HEK293T (cell line): Measurements from ENCODE around the gene MFSD2B.

Experiments used
- CTCF ChIA-PET: fragments of 350-600 bp; formaldehyde crosslinking; extraction: SDS; loops from one replicate; lab custom pipeline; 2021; ENCODE audit warnings: antibody characterized with exemption, inconsistent platforms; lab: Yijun Ruan, JAX
- POLR2A ChIA-PET: fragments of 350-600 bp; formaldehyde crosslinking; extraction: SDS; loops from one replicate; lab custom pipeline; 2020; ENCODE audit warnings: antibody characterized with exemption, inconsistent platforms; lab: Yijun Ruan, JAX
- DNase-seq: peaks from one replicate; pipeline ENCODE4 v3.0.0; 2012; ENCODE audit warnings: mixed read lengths; ENCODE audit errors: extremely low spot score
- ARNT ChIP-seq: fragments of 450-650 bp; IDR thresholded peaks from 2 replicates; pipeline ENCODE4 v1.6.1; 2017; ENCODE audit warnings: mild to moderate bottlenecking
- BHLHE40 ChIP-seq: fragments of 450-650 bp; IDR thresholded peaks from 2 replicates; pipeline ENCODE4 v1.6.1; 2016; ENCODE audit warnings: mild to moderate bottlenecking, moderate library complexity, borderline replicate concordance
- CTBP1 ChIP-seq: fragments of 450-650 bp; IDR thresholded peaks from 2 replicates; pipeline ENCODE4 v1.6.1; 2016; ENCODE audit warnings: borderline replicate concordance
- ELF4 ChIP-seq: fragments of 450-650 bp; IDR thresholded peaks from 2 replicates; pipeline ENCODE4 v1.6.1; 2017; ENCODE audit warnings: antibody characterized with exemption
- FOXA1 ChIP-seq: fragments of 450-650 bp; IDR thresholded peaks from 2 replicates; pipeline ENCODE4 v1.6.1; 2016; ENCODE audit warnings: mild to moderate bottlenecking
- FOXK2 ChIP-seq: fragments of 450-650 bp; IDR thresholded peaks from 2 replicates; pipeline ENCODE4 v1.6.1; 2016; ENCODE audit warnings: mild to moderate bottlenecking
- FOXM1 ChIP-seq: fragments of 450-650 bp; IDR thresholded peaks from 2 replicates; pipeline ENCODE4 v1.6.1; 2017; ENCODE audit warnings: mild to moderate bottlenecking, borderline replicate concordance
- HDGF ChIP-seq: fragments of 450-650 bp; IDR thresholded peaks from 2 replicates; pipeline ENCODE4 v1.6.1; 2017; ENCODE audit warnings: antibody characterized with exemption, borderline replicate concordance
- L3MBTL2 ChIP-seq: fragments of 450-650 bp; conservative IDR thresholded peaks from 2 replicates; pipeline ENCODE4 v1.6.1; 2016; ENCODE audit warnings: mild to moderate bottlenecking
- LEF1 ChIP-seq: fragments of 450-650 bp; IDR thresholded peaks from 2 replicates; pipeline ENCODE4 v1.6.1; 2017; ENCODE audit warnings: mild to moderate bottlenecking, borderline replicate concordance
- NFRKB ChIP-seq: fragments of 450-650 bp; IDR thresholded peaks from 2 replicates; pipeline ENCODE4 v1.6.1; 2016; ENCODE audit warnings: mild to moderate bottlenecking, moderate library complexity
- PKNOX1 ChIP-seq: fragments of 450-650 bp; IDR thresholded peaks from 2 replicates; pipeline ENCODE4 v1.6.1; 2016
- SP1 ChIP-seq: fragments of 450-650 bp; IDR thresholded peaks from 2 replicates; pipeline ENCODE4 v1.6.1; 2017
- SUZ12 ChIP-seq: fragments of 450-650 bp; IDR thresholded peaks from 2 replicates; pipeline ENCODE4 v1.6.1; 2016; ENCODE audit warnings: mild to moderate bottlenecking
- TARDBP ChIP-seq: fragments of 450-650 bp; IDR thresholded peaks from 2 replicates; pipeline ENCODE4 v1.6.1; 2016
- ZNF384 ChIP-seq: fragments of 450-650 bp; IDR thresholded peaks from 2 replicates; pipeline ENCODE4 v1.6.1; 2016

Gene MFSD2B

DNA sequence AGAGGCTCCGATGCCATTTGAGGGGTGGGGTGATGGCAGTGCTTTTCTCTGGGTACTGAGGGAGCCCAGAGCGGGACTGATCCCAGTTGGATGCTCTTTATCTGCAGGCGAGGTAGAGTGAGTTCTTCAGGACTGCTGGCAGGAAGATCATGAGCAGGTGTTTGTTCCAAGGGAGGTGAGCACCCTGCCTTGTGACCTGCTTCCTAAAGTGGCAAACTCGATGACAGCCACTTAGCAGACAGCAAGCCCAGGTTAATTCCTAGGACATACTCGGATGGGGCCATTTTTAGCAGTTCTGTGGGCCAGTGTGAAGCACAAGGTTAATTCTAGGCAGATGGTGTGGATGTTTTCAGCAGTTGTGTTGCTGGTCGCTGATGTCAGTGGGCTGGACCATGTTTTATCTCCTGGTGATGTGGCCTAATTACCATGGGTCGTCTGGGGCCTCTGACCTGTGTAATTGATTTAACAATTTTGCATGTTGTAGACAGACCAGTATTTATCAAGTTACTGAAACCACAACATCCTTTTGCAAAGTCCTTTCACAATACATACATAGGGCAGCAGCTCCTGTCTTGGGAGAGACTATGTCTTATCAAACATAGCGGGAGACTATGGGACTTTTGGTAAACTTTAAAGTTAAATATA lies 44.6 kb downstream of the MFSD2B start:
- no peak for DNase-seq
- POLR2A ChIA-PET: interaction anchor here (0.9 kb wide), 1 partner anchor 17 kb away, joined by 3 read pairs; no protein-coding TSS in a partner anchor
- TF ChIP-seq ARNT (no peak), LEF1 (no peak), SP1 (no peak), ZNF384 (no peak), CTBP1 (no peak), HDGF (no peak), BHLHE40 (no peak), PKNOX1 (no peak), TARDBP (no peak), SUZ12 (no peak), ELF4 (no peak), FOXA1 (no peak), L3MBTL2 (no peak), NFRKB (no peak), FOXM1 (no peak), FOXK2 (no peak)
- CTCF ChIA-PET: interaction anchor here (0.5 kb wide), 1 partner anchor 139 kb away, joined by 4 read pairs; no protein-coding TSS in a partner anchor

DNA sequence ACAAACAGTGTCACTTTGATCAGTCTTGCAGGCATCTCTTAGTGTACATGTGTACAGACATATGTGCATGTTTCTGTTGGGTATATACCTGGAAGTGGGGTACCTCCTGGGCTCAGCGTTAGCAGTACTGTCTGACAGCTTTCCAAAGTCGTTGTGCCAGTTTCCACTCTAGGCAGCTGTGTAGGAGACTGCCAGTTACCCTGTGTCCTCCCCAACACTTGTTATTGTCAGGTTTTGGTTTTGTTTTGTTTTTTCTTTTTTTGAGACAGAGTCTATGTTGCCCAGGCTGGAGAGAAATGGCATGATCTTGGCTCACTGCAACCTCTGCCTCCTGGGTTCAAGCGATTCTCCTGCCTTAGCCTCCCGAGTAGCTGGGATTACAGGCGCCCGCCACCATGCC lies 45.9 kb downstream of the MFSD2B start:
- TF ChIP-seq HDGF (no peak), ZNF384 (no peak), SUZ12 (no peak), TARDBP (no peak), FOXA1 (no peak), BHLHE40 (no peak), L3MBTL2 (no peak), NFRKB (no peak), SP1 (no peak), PKNOX1 (no peak), LEF1 (no peak), ELF4 (no peak), FOXK2 (no peak), FOXM1 (no peak)
- ChIA-PET POLR2A (interaction anchor here (1.1 kb wide), 1 partner anchor 20 kb away, joined by 5 read pairs; the partner anchor contains the start of gene SF3B6), CTCF (no interaction called here)
- DNase-seq: no peak

GRCh38 chr2:24058564-24059271 lies 48.8 kb downstream of the MFSD2B start:
- no peak for DNase-seq
- no peak for TF ChIP-seq TARDBP
- TF ChIP-seq FOXM1: no peak
- no peak for TF ChIP-seq SP1
- TF ChIP-seq NFRKB: no peak
- no peak for TF ChIP-seq PKNOX1
- no peak for TF ChIP-seq ZNF384
- ChIA-PET CTCF (interaction anchor here (1.7 kb wide), 1 partner anchor 131 kb away, joined by 5 read pairs; the partner anchor contains the start of gene ATAD2B), POLR2A (interaction anchor here (2.0 kb wide), 1 partner anchor 11 kb away, joined by 9 read pairs; the partner anchor contains the start of gene WDCP)

- CTCF ChIA-PET: interaction anchor here (0.7 kb wide), 1 partner anchor 285 kb away, joined by 3 read pairs; no protein-coding TSS in a partner anchor
- POLR2A ChIA-PET: interaction anchor here (3.1 to 3.4 kb wide), 2 partner anchors 11 to 18 kb away, joined by 13 to 16 read pairs; partner anchors contain the start of genes SF3B6 and WDCP
- DNase-seq: no peak
- TF ChIP-seq HDGF (no peak), PKNOX1 (no peak), CTBP1 (no peak), SUZ12 (no peak), FOXA1 (no peak), ARNT (no peak), ELF4 (no peak), BHLHE40 (no peak), ZNF384 (no peak), FOXK2 (no peak), LEF1 (no peak), NFRKB (no peak), FOXM1 (no peak)
These were observed 55.5 kb downstream of the MFSD2B start for GRCh38 chr2:24065341-24065740.

DNA sequence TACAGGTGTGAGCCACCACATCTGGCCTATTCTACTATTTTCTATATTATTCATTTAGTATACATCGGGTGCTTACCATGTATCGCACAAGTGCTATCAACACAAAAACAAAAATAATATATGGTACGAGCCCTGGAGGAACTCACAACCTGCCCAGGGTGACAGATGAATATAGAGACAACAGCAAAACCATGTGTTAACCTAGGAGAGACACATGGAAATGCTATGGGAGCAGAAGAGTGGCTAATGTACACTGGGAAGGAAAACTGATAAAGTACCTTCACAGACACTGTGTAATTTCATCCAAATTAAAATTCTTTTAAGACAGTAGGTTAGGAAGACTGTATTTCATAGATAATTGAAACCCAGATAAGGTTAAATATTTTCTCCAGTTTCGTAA lies 62.4 kb downstream of the MFSD2B start:
- no peak for DNase-seq
- CTCF ChIA-PET: no interaction called here
- POLR2A ChIA-PET: no interaction called here
- TF ChIP-seq SUZ12 (no peak), TARDBP (no peak), L3MBTL2 (no peak), CTBP1 (no peak), FOXM1 (no peak), ELF4 (no peak), PKNOX1 (no peak), NFRKB (no peak), FOXA1 (no peak), SP1 (no peak), LEF1 (no peak), ZNF384 (no peak), BHLHE40 (no peak), ARNT (no peak), HDGF (no peak), FOXK2 (no peak)
